ENCODE measurements around the gene CD248.
"Not testable (repeated sequence)": the region's sequence is repeated elsewhere in the genome, so short reads cannot be mapped to it uniquely, and the experiment has no call there.

CD248 gene

DNA sequence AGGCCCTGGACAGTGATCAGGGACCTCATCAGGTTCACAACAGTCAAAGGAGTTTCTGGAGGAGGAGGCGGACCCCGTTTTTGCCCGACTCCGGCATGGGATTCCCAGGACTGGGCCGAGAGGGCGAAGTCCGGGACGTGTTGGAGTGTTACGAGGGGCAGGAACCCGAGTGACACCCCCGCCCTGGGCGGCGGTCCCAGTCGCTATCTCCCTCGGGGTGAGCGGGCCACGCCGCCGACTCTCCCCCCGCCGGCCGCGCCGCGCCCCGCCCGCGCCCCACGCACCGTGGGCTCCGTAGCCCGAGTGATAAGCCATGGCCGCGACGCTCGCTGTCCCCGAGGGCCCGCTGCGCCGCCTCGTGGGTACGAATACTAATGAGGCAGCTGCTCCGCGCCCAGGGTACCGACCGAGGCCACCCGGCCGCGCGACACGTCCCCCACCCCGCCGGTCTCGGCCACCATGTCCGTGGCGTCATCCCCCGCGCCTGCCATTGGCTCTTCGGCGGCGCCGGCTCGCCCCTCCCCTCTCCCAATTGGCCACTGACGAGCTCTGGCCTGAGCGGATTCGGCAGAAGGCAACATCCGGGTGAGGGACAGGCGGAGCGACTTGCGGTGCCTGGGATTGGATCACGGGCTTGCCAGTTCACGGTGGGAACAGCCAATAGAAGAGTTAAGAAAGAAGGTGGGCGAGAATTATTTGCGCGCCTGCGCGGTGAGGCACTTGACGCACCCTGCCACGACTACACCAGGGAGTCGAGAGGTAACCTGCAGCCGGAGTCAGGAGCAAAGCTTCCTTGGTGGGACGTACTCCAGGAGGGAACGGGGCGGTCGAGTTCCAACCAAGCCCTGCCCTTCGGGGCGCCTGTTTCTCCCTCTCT lies 27.9 kb downstream of the CD248 start, which contains the start of gene YIF1A:
TSS of gene YIF1A (minus strand) at position 473 of the 877 bp plus-strand sequence. CDS start at position 315, 158 bp downstream.
- DNase-seq, result peak; percentile 99

DNA sequence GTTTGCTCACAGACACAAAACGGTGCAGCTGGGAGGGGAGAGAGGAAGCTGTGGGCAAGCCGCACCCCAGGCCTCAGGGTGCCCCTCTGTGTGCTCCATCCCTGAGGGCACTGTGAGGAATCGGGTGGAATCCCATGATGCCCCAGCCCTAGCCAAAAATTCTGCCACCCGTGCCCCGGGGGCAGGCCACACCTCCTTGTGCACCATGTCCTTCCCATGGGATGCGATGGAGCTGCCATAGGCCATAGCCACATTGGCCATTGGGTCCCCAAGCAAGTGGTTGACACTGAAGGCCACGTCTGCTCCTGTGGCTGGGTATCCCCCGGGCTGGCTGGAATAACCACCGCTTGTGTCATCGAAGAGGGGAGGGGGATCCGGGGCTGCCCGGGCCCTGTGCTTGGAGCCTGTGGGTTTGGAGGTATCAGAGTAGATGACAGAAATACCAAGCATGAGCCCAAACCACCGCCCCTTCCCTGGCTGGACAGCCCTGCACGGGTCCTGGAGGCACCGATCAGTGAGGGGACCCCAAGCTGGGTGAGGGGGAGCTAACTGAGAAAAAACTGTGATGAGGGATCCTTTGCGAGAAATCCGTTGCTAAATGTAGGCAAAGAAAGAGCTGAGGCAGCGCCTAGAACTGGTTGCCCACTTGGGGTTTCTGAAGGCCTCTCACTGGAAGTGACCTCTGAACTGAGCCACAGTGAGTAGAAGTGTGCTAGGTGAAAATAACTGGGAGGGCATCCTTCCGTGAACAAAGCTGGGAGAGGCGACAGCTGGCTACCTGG lies 28.8 kb downstream of the CD248 start:
- DNase-seq, result no peak

DNA sequence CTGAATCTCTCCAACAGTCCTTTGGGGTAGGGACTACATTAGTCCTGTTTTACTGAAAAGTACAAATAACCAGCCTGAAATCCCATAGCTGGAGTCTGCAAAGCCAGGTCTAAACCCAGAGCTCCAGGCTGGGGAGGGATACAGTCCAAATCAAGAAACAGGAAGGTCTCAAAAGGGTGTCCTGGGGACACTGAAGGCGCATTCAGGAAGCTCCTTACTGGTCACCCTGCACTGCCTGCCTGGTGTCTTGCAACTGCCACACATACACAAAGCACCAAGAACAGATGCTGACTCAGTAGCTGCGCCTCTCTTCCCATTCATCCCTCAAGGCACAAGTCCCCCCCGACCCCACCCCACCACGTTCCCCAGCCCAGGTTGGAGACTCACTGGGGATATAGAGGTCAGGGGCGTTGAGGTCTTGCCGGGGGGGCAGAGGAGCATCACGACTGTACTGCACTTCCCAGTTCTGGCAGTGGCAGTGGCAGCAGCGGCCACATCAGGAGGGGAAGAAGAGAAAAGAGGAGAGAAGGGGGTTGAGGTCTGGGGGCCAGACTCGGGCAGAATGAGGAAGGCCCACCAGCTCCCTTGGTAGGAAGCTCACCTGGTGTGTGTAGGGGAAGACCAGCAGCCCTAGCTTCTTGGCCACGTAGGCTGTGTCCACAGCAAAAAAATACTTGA lies 29.5 kb downstream of the CD248 start:
- peak; percentile 47 to 65 for DNase-seq

DNA sequence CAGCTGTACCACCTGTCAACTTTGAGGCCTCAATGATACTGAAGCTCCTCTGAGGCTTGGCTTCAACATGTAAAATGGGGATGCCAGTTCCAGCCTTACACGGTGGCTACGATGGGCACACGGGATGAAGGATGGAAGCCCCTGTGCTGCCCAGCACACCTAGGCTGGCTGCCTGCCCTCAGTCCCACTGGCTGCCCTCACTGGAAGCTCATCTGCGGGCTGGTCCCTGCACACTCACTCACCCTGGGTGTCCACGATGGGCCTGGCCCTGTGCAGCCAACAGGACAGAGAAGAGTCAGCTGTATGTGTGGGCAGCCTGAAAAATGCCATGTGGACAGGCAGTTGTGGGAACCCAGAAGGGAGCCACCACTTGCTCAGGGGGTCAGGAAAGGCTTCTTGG lies 30.1 kb downstream of the CD248 start:
- no peak for DNase-seq

DNA sequence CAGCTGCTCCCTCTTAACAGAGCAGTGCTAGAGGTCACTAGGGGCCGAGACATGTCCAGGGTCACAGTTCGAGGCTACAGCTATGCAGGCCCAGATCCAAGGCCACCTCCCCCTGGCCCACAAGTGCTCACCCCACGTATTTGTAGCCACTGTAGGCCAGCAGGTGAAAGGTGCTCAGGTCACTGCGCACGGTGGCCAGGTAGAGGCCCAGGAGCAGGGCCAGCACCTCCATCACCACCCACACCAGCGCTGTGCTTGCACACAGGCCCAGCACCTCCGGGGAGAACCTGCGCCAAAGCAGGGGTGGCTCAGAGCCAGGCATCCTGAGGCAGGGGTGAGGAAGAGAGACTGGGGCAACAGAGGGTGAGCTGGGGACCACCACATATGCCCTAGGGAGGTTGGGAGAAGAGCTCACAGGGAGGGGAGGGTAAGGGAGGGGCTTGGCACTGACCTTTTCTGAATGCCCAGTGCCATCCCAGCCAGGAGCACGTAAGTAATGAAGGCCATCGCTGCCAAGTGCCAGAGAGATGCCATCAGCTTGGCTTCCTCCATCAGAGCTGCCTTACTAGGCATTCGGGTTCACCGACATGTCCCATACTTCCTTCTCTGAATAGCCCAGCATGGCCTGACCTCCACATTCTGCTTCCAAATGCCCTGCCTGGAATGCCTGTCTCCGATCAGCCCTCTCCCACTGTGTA lies 31.4 kb downstream of the CD248 start:
- DNase-seq, result no peak

DNA sequence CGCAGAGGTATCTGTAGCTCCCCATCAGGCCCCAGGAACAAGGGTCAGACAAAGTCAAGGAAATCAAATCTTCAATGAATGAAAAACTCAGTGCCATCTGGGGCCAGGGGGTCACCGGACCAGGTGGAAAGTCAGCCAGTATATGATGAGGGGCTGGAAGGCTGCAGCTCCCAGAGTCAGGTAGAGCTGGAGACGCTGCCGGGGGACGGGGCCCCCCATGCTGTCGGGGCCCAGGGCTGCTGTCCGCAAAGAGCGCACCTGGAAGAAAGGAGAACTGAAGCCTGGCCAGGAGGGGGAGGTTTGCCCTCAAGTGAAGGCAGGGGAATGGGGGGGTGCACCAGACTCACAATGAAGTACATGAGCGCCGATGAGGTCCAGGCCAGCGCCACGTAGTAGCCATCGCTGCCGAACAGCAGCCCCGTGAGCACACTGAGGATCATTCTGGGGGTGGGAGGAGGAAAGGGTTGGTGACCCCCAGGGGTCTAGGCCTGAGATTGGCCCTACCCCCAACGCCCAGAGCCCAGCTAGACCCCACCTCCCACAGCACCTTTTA lies 32.2 kb downstream of the CD248 start:
- no peak for DNase-seq

DNA sequence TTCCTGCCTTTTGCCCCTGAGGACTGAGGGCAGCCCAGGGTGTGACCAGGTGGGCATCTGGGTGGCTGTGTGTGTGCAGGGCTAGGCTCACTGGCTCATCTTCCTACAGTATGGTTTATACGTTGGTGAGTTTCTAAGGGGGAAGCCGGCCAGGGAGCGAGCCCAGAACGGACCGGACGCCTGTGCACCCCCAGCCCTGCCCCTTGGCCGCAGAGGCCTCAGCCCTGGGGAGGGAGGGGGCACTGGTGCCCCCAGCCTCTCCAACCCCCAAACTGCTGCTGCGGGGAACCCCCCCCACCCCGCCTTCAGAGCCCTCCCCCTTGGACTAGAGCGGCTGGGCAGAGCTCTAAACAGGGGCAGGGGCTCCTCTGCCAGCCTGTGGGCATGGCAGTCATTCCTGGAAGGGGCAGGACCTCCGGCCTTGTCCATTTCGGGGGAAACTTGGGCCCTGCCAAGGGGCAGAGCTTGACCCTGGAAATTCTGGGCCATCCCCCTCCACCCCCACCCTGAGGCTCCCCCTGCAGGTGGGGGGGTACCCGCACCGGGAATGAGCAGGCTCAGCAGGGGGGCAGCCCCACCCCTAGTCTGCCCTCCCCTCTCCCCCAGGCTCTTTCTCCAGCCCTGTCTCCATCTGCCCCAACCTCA lies 33.3 kb downstream of the CD248 start:
- DNase-seq, result no peak

DNA sequence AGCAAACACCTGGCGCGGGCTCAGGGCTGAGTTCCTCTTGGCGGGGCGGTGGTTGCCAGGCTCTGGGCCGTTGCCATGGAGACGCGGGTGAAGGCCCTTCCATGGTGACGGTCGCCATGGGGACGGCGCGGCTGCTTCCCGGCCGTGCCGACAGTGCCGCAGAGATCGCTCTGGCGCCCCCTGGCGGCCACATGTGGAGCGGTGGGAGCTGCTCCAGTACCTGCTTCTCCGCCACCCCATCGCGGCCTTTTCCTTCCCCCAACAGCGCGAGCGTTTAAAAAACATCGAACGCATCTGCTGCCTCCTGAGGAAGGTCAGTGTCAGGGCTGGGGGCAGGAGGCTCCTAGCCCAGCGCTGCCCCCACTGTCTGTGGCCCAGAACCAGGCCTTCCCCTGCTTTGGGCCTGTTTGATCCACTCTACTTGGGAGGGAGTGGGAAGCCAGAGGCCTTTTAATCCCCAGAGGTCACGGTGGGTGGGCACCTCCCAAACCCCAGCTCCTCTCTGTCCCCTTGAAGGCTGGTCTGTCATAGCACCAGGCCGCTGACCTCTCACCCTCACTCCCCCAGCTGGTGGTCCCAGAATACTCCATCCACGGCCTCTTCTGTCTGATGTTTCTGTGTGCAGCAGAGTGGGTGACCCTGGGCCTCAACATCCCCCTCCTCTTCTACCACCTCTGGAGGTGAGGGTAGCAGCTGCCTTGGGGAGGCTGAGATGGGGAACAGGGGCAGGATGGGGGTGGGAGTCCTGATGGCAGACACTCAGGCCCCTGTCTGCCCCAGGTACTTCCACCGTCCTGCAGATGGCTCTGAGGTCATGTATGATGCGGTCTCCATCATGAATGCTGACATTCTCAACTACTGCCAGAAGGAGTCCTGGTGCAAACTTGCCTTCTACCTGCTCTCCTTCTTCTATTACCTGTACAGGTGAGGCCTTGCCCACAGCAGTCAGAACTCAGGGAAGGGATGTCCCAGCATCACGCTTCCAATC lies 34.1 kb downstream of the CD248 start:
- peak; percentile 96 to 97 for DNase-seq

DNA sequence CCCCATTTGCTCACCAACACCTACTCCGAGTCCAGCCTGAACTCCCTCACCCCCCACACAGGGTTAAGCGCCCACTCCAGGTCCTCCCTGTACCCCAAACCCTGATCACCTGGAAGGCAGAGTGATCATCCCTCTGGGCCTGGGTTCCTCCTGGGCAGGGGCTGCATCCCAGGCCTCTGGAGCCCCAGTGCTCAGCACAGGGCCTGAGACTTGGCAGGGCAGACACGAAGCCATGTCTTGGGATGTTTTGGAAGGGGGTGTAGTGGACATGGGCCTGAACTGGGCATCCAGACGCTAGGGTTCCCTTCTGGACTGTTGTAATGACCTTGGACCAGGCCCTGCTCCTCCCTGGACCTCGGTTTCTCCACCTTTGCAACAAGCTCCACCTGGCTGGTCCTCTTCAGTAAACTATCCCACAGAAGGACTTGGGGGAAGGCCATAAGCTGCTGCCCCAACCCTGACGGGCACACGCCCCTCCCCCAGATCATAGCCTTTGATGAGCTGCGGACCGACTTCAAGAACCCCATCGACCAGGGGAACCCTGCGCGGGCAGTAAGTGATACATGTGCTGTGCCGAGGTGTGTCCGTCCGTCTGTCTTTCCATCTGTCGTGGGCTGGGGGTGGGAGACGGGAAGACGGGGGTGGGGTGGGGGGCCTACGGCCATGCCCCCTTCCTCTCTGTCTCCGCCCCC lies 34.9 kb downstream of the CD248 start:
- DNase-seq, result no peak

DNA sequence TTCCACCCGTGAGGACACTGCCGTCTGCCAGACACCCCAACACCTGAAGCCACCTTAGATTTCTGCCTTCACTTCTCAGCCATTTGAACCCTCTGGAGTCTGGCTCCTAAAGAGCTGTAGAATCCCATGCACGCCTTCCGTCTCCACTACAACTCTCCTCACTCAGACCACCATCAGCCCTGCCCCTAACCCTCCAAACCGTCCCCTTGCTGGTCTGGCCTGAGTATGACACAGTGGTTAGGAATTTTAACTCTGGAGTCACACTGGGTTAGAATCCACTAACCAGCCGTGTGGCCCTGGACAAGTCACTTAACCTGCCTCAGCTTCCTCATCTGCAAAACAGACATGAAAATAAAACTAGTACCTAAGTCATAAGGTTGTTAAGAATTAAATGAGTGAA lies 35.8 kb downstream of the CD248 start:
- DNase-seq, result no peak

DNA sequence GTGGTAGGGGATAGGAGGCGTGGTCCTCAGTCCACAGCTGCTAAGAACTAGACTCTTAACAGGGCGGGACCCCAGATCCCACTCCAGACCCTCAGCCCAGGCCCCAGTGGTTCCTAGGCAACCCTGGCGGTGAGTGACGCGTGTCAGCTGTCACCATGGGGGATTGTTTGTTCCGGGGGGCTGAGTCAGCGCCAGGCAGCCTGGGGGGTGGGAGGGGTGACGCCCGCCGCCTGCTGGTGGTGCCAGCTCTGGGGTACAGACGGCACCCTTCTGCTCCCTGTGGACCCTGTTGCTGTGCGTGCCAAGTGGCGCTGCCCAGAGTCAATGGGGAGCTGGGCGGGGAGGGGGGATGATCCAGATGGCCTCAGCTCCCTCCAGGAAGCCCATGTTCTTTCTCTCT lies 36.4 kb downstream of the CD248 start:
- DNase-seq, result no peak

DNA sequence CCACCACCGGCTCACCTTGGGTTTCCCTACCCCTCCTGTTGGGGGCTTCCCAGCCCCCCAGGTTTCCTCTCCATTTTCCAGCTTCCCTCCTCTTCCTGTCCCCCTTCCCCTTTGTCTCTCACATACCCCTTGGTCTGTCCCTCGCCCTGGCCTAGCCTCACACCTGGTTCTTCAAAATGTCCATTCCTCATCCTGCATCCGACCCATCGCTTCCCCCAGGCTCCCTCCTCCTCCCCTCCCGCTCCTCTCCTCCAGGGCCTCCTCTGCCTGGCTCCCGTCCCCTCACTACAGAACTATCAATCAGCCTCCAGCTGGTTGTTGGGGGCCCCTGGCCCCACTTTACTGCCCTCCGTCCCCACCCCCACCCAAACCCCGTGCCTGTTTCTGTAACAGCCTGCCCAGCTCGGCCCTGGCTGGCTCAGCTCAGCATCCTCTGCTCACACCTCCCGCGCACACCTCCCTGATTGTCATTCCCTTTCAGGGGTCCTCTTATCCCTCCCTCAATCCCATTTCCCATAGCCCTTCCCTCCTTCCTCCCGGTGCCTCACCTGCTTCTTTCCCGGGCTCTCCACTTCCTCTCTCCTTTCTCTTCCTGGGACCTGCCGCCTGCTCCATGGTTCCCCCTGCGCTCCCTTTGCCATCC lies 37.6 kb downstream of the CD248 start:
- DNase-seq, result no peak

DNA sequence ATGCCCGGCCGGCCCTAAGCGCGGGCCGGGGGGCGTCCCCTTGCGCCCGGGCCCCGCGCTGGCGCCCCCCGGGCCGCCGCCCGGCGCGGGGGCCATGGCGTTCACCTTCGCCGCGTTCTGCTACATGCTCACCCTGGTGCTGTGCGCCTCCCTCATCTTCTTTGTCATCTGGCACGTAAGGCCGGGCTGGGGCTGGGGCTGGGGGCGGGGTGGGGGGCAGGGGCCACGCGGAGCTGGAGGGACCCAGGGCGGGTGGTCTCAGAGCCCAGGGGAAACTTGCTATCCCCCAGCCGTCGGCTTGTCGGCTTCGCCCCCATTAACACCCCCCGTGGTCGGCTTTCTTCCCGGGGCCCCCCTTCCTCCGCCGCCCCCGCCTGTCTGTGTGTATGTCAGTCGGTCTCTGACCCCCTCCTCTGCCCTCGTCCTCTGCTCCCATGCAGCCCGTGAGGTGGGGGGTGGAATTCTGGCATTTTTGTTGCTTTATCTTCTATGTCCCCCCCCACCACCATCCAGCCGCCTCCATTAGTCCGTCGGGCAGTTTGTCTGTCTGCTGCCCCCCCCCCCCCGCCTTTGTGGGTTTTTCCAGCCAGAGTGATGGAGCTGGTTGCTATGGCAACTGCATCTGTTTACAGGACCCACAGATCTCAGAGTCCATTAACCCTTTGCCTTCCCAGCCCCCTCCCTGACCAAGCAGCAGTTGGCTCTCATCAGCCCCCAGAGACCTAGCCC lies 38.3 kb downstream of the CD248 start:
- DNase-seq, result no peak

DNA sequence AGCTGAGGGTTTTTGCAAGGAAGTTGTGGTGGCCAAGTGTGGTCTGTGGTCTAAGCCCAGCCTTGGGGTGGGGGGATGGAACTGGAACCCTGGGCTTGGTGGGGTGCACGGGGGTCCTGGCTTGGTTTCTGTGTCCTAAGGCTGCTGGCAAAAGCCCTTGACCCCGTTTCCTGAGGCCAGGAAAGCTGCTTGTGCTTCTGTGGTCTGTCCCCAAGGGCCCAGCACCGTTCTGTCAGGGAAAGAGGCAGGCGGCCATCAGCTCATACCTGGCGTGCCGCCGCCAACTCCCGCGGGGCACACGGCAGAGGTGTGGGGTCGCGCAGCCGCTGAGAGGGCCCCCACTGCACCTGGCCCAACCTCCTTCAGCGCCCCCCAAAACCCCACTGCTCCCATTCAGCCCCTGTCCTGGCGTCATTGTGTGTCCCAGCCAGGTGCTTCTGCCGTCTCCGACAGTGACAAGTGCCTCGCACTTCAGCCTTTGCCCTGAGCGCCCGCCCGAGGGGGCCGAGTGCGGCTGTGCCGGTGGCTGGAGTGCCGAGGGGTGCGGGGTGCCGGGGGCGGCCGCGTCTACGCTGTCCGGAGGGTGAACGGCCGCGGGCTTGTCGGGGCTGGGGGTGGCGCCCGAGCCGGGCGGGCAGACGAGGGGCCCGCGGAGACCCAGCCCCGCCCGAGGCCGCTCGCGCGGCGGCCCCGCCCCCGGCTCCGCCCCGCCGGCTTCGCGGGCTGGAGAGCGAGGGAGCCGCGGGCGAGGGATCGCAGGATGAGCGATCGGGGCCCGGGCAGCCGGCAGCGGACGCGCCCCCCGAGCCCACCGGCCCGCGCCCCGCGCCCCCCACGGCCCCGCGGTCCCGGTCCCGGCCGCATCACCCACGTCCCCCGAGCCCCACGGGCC lies 39.1 kb downstream of the CD248 start, which contains the start of gene CNIH2:
TSS of gene CNIH2 (plus strand) at position 705 of the 892 bp plus-strand sequence. CDS start 282 bp downstream, outside the sequence.
- DNase-seq, result no peak

DNA sequence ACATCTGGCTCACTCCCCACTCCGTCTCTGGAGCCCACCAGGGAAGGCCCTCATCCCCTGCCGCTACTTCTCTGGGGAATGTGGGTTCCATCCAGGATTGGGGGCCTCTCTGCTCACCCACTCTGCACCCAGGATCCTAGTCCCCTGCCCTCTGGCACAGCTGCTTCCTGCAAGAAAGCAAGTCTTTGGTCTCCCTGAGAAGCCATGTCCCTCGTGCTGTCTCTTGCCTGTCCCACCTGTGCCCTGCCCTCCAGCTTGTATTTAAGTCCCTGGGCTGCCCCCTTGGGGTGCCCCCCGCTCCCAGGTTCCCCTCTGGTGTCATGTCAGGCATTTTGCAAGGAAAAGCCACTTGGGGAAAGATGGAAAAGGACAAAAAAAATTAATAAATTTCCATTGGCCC lies 39.8 kb downstream of the CD248 start:
- DNase-seq, result not testable (repeated sequence)

DNA sequence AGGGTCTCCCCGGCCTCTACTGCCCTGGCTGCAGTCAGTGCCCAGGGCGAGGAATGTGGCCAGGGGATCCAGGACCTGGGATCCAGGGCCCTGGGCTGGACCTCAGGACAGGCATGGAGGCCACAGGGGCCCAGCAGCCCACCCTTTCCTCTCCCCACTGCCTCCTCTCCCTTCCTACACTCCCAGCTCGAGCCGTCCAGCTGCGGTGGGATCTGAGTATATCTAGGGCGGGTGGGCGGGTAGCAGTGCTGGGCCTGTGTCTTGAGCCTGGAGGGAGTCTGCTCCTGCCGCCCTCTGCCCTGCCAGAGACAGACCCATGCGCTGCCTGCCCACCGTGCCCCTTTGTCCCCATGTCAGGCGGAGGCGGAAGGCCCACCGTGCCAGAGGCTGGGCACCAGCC lies 40.2 kb downstream of the CD248 start:
- not testable (repeated sequence) for DNase-seq

DNA sequence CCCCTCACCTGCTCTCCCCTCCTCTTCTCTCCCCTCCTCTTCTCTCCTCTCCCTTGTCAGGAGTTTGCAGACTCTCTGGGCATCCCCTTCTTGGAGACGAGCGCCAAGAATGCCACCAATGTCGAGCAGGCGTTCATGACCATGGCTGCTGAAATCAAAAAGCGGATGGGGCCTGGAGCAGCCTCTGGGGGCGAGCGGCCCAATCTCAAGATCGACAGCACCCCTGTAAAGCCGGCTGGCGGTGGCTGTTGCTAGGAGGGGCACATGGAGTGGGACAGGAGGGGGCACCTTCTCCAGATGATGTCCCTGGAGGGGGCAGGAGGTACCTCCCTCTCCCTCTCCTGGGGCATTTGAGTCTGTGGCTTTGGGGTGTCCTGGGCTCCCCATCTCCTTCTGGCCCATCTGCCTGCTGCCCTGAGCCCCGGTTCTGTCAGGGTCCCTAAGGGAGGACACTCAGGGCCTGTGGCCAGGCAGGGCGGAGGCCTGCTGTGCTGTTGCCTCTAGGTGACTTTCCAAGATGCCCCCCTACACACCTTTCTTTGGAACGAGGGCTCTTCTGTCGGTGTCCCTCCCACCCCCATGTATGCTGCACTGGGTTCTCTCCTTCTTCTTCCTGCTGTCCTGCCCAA lies 40.7 kb downstream of the CD248 start:
- DNase-seq, result no peak
